Hepatocyte (in vitro differentiated cells): Measurements from ENCODE around the gene PHGDH.

Experiments used
- CTCF ChIP-seq: fragments of 200-600 bp; sonication (generic); IDR thresholded peaks from 2 replicates; pipeline ENCODE4 v1.5.1; 2016; ENCODE audit warnings: antibody characterized with exemption, mild to moderate bottlenecking; ENCODE audit not compliant: poor library complexity
- EZH2 ChIP-seq: fragments of 200-600 bp; sonication (generic); IDR thresholded peaks from 2 replicates; pipeline ENCODE4 v1.6.1; 2016; ENCODE audit warnings: antibody characterized with exemption, mild to moderate bottlenecking, borderline replicate concordance
- EZH2phosphoT487 ChIP-seq: fragments of 200-600 bp; sonication (generic); IDR thresholded peaks from one replicate; pipeline ENCODE4 v1.6.1; 2018; ENCODE audit warnings: antibody characterized with exemption, mild to moderate bottlenecking, low read depth, moderate library complexity; ENCODE audit not compliant: unreplicated experiment, severe bottlenecking

DNA sequence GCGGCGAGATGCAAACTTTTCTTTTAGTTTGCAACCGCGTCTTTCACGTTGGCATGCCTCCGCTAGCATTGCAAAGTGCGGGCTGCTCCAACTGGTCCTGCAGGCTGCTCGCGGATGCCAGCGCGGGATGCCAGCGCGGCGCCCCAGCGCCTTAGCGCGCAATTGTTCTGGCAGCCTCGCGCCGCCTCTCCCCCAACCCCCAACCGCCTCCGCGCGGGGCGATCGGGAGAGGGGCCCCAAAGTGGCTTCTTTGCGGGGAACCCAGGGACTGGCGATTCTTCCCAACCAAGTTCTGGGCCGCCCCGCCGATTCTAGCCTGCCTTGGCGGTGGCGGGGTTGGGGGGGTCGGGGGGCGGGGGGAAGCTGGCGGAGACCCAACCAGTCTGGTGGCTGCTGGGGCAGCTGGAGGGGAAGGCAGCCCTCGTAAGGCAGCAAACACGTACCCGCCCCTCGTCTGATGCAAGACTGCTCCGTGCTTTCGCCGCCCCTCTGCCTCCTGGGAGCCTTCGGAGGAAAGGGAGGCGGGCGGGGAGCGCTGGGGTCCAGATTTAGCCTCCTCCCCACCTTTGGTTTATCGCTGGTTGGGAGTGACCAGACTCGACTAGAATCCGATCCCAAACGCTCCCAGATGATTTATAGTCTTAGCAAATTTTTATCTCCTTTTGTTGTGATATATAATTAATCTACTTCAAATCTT lies 756 bp downstream of the PHGDH start:
- TF ChIP-seq CTCF (no peak), EZH2 (no peak), EZH2phosphoT487 (no peak)
